GM18867 (cell line): ENCODE results near the gene CHD9.
"Not testable (repeated sequence)": the region's sequence is repeated elsewhere in the genome, so short reads cannot be mapped to it uniquely, and the experiment has no call there.

ENCODE experiments used
- ATAC-seq: cut with Tn5 transposase; IDR thresholded peaks from one replicate; pipeline ENCODE4 v1.9.1; 2021; ENCODE audit warnings: mild to moderate bottlenecking, moderate library complexity; ENCODE audit not compliant: unreplicated experiment

Gene CHD9

DNA sequence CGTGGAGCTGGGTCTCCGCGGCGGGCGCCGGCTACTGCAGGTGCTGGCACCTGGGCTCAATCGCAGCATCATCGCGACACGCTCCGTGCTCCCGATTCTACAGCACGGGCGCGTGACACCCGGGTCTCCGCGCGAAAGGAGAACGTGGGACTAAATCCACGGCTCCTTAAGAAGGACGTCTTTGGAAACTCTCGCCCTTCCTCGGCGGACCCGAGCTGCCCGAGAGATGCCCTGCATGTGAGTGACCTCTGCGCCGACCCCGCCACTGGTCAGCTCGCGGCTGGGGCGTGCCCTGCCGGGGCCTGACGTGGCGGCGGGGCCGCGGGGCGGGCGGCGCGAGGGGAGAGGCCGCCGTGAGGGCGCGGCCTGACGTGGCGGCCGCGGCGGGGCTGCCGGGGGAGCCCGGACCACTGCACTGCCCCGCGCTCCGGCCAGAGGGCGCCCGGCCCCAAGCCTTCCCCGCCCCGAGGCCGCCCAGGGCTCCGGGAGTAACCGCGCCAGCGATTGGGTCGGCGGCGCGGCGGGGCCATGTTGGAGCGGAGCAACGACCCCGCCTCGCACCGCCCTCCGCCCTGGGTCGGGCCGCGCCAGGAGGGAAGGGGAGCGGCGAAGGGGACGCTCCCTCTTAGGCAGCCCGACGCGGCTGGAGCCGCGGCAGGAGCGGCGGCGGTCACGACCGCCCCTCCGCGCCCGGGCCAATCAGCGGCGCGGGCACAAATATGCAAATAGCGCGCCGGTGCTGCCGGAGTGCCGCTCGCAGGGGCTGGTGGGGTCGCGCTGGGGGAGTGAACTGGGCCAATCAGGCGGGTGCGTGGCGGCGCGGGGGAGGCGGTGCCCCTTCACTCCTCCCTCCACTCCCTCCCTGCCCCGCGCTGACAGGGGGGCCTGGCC lies 75.6 kb downstream of the CHD9 start:
- peak; percentile 85 for ATAC-seq

DNA sequence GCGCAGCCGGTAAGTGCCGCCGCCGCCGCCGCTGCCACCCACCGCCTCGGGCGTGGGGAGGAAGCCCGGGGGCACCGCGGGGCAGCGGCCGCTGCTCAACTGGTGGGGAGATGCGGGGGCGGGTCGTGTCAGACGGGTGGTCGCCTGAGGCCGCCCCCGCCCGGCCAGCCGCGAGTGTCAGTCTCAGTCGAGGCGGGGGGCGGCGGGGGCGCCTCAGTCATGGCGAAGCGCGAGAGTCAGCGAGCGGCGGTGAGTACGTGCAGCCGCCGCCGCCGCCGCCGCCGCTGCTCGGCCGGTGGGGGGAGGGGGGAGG lies 76.2 kb downstream of the CHD9 start:
- peak; percentile 1 for ATAC-seq

DNA sequence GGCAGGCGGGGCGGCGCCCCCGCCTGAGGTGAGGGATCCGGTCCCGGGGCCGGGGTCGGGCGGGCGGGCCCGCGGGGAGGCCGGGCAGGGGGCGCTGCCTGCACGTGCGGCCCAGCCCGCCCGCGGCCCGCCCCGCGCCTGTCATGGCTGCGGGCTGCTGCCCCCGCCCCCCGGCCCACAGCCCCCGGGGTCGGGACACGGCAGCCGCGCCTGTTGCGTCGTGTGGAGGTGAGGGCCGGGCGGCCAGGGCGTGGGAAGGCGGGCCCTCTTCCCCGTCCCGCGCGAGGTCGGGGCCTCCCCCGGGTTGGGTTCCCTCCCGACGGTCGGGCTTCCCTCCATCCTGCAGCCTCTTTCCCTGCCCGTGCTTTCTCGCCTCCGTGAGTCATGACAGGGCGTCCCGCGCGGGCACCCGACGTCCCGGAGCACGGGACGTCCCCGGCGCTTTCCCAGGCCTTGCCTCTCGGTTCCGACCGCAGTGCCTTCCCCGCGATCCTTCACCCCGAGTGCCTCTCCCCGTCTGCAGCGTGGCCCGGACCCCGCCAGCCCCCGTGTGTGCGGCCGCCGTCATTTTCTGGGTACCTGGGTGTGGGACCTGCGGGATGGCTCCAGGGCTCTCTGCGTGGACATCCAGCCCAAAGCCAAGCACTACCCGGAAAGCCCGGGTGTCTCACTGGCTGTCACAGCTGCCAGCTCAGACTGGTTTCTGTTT lies 76.7 kb downstream of the CHD9 start:
- ATAC-seq, result peak; percentile 18

DNA sequence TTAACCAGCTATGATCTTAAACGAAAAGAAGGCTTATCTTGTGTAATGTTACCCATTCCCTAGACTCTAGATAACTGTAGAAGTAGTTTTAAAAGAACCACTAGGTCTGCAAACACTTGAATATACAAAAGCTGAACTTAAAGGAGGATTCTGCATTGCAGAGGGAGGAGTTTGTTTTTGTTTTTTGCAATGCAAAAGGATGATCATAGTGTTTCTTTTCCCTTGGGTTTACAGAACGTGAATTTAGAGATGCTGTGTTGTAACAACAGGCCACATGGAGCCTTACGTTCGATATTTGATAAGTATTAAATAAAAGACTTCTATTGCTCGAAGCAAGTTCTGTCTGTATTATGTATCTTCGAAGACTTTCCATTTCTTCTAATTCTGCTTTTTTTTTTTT lies 77.6 kb downstream of the CHD9 start:
- no peak for ATAC-seq

DNA sequence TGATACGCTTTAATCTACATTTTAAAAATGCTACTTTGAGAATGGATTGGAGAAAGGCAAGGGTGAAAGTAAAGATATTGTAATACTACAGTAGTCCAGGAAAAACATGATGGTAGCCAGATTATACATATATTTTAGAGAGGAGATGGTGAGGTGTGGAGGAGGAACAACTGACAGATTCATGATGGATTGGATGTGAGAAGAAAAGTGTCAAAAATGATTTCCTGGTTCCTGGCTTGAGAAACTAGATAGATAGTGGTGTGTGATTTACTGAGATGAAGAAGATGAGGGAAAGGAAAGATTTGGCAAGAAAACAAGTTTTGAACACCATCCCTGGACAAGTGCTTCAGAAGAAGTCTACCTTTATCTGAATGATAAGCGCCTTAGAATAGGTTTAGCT lies 80.5 kb downstream of the CHD9 start:
- no peak for ATAC-seq

DNA sequence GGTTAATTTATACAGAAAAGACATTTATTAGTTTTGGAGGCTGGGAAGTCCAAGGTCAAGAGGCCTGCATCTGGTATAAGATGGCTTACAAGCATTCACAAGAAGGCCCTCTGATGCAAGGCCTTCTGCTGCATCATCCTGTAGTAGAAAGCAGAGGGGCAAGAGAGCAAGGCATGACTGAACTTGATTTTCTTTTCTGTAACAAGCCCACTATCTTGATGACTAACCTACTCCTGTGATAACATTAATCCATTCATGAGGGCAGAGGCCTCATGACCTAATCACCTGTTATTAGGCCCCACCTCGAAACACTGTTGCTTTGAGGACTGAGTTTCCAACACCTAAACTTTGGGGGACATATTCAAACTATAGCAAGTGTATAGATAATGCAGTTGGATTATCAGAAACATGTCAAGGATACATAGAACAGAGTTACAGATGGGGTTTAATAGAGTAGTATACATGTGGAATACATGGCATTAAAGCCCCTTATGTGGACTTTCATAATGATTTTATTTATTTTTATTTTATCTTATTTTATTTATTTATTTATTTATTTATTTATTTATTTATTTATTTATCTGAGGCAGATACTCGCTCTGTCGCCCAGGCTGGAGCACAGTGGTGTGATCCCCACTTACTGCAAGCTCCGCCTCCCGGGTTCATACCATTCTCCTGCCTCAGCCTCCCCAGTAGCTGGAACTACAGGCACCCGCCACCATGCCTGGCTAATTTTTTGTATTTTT lies 88.2 kb downstream of the CHD9 start:
- no peak for ATAC-seq

DNA sequence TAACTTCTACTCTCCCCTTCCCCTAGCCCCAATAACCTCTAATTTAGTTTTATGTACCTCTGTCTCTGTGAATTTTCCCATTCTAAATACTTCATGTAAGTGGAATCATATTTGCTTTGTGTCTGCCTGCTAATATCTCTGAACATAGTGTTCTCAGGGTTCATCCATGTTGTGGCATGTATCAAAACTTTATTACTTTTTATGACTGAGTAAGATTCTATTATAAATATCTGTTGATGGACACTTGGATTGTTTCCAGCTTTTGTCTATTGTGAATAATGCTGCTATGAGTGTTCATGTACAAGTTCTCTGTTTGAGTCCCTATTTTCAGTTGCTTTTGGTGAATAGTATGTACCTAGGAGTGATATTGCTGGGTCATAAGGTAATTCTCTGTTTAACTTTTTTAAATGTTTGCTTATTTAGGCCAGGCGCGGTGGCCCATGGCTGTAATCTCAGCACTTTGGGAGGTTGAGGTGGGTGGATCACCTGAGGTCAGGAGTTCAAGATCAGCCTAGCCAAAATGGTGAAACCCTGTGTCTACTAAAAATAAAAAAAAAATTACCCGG lies 92.8 kb downstream of the CHD9 start:
- ATAC-seq, result no peak

DNA sequence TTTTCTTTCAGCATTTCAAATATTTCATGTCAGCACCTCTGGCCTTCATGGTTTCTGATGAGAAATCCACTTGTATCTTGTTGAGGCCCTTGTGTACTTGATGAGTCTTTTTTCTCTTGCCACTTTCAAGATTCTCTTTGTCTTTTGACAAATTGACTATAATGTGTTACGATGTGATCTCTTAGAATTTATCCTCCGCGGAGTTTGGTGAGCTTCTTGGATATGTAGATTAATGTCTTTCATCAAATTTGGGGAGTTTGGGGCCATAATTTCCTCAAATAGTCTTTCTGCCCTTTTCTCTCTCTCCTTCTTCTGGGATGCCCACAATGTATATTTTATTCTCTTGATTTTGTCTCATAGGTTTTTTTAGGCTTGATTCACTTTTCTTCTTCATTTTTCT lies 96.0 kb downstream of the CHD9 start:
- ATAC-seq, result no peak

DNA sequence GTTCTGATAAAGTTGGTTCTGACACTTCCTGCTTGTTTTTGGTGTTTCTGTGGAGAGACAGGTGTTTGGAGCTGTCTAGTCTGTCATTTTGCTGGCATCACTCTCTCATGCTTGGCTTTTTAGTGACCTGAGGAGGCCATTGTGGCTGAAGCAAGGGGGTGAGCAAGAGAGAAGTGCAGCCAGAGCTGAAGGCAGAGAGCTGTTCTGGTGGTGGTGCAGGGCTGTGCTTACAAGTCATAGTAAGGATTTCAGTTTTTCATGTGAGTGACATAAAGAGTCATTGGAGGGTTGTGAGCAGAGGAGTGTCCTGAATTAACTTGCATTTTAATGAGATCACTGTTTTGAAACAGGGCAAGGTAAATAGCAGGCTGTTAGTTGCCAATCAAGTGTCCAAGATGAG lies 97.5 kb downstream of the CHD9 start:
- ATAC-seq, result no peak

DNA sequence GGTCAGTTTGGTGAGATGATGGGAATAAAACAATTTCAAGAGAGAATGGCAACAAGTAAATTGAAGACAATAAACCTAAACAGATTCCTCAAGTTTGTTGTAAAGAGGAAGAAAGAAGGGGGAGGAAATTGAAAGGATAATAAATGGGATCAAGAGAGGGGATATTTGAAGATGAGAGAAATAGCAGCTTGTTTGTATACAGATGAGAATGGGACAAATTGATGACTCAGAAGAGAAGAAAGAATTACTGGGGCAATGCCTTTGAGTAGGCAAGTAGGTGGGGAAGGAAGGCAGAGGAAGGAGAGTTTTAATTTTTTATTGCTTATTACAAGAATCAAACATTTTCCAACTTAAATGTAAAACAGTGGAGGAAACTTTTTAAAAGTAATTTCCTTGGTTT lies 98.3 kb downstream of the CHD9 start:
- no peak for ATAC-seq

DNA sequence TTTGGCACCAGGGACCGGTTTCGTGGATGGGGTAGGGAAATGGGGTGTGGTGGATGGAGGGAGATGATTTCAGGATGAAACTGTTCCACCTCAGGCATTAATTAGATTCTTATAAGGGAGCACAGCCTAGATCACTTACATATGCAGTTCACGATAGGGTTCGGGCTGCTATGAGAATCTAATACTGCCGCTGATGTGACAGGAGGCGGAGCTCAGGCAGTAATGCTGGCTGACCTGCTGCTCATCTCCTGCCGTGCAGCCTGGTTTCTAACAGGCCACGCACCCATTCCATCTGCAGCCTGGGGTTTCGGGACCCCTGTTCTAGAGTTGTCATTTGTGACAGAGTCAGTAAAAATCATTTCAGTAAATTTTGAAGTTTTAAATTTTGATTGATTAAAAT lies 99.7 kb downstream of the CHD9 start:
- no peak for ATAC-seq

DNA sequence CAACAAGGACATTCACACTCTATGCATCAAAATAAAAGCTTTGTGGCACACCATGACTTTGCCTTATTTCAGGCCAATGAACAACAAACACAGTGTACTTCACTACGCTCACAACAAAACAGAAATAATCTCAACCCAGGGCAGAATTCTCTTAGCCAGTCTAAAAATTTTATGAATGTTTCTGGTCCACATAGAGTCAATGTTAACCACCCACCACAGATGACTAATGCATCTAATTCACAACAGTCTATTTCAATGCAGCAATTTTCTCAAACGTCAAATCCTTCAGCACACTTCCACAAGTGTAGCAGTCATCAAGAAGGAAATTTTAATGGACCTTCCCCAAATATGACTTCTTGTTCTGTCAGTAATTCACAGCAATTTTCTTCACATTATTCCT lies 101.7 kb downstream of the CHD9 start:
- ATAC-seq, result no peak

DNA sequence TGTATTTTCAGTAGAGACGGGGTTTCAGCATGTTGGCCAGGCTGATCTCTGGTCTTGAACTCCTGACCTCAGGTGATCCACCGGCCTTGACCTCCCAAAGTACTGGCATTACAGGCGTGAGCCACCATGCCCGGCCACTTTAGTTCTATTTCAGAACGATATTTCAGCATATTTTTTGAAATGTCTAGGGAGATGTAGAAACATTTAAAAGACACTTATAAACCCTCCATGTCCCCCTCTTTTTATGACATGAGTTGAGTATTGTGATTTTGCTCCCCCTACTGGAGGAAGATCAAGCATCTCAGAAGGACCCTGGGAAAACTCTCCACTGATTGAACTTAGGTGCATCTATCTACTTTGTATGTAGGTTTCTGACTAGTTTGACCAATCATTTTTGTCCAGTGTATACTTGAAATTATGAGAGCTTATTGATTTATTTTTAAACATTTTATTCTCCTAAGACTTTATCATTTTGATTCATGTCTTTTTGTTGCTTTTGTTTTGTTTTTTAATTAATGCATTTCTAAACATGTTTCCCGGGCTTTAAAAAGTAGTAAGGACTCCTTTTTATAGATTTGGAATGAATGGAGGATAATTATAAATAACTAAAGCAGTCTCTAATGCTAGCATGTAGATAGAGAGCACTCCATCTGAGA lies 105.1 kb downstream of the CHD9 start:
- peak; percentile 80 for ATAC-seq

DNA sequence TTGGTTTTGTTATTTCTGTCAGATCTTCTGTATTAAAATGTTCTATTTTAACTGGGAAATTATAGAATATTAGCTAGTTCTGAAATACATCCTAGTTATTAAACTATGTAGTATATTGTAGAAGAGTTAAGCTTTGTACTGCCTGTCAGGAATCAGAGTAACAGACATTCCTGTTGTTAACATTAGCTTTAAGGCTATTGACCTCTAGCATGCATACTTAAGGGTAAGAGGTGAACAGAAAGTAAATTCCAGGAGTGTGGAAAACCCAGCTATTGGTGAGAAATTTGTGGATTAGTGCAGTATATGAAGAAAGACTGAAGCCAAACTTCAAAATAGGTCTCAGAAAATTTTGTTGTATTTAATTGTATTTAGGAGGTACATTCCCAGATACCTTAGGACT lies 111.3 kb downstream of the CHD9 start:
- no peak for ATAC-seq

DNA sequence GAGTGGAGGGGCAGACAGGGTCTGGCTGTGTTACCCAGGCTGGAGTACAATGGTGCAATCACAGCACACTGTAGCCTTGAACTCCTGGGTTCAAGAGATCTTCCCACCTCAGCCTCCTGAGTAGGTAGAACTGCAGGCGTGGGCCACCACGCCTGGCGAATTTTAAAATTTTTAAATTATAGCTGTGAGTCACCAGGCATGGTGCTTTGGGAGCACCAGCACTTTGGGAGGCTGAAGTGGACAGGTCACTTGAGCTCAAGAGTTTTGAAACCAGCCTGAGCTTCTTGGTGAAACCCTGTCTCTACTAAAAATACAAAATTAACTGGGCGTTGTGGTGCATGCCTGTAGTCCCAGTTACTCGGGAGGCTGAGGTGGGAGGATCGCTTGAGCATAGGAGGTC lies 114.0 kb downstream of the CHD9 start:
- no peak for ATAC-seq

DNA sequence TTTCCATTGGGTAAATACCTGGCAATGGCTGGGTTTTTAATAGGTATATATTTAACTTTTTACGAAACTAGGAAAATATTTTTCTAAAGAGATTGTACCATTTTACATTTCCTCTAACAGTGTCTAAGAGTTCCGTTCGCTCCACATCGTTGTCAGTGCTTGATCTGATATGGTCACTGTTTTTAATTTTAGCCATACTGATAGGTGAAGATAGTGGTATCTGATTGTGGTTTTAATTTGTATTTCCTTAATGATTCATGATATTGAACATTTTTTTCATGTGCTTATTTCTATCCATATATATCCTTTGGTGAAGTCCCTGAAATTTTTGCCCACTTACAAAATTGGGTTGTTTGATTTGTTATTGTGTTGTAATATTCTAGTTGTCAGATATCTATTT lies 117.7 kb downstream of the CHD9 start:
- no peak for ATAC-seq

DNA sequence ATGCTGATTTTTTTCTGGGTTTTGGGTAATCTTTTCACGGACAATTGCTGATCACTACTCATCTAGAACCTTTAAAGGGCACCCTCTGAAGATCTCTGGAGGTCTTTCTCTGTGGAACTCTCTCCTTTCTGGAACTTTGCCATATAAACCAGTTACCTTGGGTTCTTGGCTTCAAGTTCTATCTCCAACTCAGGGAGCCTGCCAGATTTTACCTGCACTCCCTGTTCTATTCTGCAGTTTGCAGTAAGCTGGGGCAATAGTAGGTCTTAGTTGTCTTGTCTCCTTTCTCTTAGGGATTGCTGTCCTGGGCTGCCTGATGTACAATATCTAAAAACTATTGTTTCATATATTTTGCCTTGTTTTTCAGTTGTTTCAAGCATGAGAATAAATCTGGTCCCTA lies 120.3 kb downstream of the CHD9 start:
- no peak for ATAC-seq

DNA sequence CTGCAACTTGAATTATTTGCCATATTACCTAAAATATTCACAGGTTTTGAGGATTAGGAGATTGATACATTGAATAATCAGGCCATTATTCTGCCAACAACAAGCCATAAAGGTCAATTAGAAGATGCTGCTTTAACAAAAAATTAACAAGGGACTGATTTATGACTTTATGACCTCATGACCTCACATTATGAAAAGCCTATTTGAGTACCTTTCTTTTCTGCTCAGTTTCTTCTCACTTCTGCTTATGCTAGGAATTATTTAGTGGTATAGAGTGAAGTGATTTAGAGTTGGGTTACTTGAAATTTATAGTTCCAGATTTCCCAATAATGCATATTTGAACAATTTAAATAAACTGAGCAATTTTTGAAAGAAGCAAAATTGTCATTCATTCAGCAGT lies 121.6 kb downstream of the CHD9 start:
- no peak for ATAC-seq

DNA sequence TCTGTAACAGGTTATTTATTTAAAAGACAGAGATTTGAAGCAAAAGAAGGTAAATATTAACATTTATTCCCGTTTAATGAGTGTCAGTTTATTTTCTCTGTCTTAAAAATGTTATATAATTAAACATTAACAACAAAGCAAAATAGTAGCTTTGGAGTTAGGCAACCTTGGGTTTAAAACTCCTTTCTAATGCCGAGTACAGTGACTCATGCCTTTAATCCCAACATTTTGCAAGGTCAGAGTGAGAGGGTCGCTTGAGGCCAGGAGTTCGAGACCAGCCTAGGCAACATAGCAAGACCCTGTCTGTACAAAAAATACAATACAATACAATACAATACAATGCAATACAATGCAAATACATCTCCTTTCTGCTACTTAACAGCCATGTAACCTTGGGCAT lies 128.7 kb downstream of the CHD9 start:
- ATAC-seq, result no peak

DNA sequence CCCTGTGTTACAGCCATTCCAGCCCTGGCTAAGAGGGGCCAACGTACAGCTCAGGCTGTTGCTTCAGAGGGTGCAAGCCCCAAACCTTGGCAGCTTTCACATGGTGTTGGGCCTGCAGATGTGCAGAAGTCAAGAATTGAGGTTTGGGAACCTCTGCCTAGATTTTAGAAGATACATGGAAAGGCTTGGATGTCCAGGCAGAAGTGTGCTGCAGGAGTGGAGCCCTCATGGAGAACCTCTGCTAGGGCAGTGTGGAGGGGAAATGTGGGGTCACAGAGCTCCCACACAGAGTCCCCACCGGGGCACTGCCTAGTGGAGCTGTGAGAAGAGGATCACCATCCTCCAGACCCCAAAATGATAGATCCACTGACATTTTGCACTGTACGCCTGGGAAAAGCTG lies 130.9 kb downstream of the CHD9 start:
- ATAC-seq, result not testable (repeated sequence)

DNA sequence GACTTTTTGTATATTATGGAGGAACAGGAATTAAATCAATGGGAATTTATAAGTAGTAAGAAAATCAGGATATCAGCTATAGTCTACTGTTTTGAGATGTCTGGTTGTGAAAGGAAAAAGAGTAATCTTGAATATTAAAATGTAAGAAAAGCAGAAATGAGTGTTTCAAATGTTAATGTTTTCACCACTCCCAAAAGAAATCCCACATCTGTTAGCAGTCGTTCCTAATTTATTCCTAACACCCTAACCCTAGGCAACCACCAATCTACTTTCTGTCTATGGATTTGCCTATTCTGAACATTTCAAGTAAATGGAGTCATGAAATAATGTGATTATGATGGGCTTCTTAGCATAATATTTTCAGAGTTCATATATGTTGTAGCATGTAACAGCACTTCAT lies 133.0 kb downstream of the CHD9 start:
- ATAC-seq, result no peak
